ENCODE results near the gene UBE4B. TPM values are rescaled to one million over a fixed set of nuclear protein-coding genes. Genes with fewer than 3 reads are reported as not detected.

UBE4B gene
- total RNA-seq, 1 donor from 2014 or later: 80.3 TPM

DNA sequence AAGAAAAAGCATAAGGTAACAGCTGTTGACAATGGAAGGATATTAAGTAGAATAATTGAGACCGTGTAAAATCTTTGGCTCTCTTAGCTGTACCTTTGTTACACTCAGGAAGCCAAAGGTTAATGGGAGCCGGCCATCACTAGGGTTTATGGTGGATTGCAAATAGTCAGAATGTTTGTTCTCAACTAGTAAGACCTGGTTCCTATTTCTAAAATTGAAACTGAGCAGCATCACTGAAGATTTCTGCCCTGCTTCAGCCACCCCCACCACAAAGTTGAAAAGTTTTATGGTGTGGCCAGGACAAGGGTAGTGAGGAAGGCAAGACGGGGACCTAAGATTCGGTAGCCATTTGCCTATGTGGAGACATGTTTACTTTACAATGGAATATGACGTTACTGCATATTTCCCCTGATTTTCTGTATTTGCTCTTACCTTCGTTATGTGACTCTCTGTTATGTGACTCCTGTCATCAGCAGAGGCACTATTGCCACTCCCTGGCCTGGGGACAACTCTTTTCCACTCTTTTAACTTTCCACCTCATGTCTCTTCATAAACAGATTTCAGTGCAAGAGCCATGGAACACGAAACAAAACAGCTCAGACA lies 136.3 kb downstream of the UBE4B start:
- no peaks in the 10 kb centered on the region for H3K9me3 ChIP-seq (replicated peaks)
- H3K27me3 ChIP-seq (ENCODE audit: low read depth): no peaks in the 10 kb centered on the region
- peaks cover 15% of the 10 kb centered on the region for H3K4me1 ChIP-seq
- TF ChIP-seq, protein P1, sequence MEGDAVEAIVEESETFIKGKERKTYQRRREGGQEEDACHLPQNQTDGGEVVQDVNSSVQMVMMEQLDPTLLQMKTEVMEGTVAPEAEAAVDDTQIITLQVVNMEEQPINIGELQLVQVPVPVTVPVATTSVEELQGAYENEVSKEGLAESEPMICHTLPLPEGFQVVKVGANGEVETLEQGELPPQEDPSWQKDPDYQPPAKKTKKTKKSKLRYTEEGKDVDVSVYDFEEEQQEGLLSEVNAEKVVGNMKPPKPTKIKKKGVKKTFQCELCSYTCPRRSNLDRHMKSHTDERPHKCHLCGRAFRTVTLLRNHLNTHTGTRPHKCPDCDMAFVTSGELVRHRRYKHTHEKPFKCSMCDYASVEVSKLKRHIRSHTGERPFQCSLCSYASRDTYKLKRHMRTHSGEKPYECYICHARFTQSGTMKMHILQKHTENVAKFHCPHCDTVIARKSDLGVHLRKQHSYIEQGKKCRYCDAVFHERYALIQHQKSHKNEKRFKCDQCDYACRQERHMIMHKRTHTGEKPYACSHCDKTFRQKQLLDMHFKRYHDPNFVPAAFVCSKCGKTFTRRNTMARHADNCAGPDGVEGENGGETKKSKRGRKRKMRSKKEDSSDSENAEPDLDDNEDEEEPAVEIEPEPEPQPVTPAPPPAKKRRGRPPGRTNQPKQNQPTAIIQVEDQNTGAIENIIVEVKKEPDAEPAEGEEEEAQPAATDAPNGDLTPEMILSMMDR (IDR thresholded peaks at IDR 0.05; ENCODE audit: borderline replicate concordance): no peak
- DNase-seq: no peak
- no peak overlapping the region for H3K4me3 ChIP-seq
- peaks cover 97% of the 10 kb centered on the region for H3K36me3 ChIP-seq
- no peak overlapping the region for H3K27ac ChIP-seq (replicated peaks)
- intact Hi-C loops (cut with micrococcal nuclease): no loop called here

DNA sequence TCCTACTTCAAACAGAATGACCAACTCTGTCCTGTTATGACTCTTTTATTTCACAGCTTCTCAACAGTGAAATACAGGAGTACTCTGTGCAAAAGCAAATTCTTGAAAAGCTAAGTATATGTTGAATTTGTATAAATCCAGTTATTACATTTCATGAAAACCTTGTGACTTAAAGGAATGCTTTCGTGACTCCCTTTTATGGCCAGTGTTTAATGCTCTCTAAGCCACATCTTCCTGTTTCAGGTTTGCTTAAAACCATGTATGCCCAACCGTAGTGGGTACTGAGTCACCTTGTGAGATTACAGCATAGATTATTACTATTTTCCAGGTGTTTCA lies 137.4 kb downstream of the UBE4B start:
- TF ChIP-seq, protein P1 (IDR thresholded peaks at IDR 0.05; ENCODE audit: borderline replicate concordance): no peak
- H3K9me3 ChIP-seq (replicated peaks): no peaks in the 10 kb centered on the region
- peaks cover 96% of the 10 kb centered on the region for H3K36me3 ChIP-seq
- intact Hi-C loops (cut with micrococcal nuclease): no loop called here
- H3K27ac ChIP-seq (replicated peaks): no peak overlapping the region
- no peak for DNase-seq
- no peak overlapping the region for H3K4me3 ChIP-seq
- peaks cover 9% of the 10 kb centered on the region for H3K4me1 ChIP-seq
- no peaks in the 10 kb centered on the region for H3K27me3 ChIP-seq (ENCODE audit: low read depth)

DNA sequence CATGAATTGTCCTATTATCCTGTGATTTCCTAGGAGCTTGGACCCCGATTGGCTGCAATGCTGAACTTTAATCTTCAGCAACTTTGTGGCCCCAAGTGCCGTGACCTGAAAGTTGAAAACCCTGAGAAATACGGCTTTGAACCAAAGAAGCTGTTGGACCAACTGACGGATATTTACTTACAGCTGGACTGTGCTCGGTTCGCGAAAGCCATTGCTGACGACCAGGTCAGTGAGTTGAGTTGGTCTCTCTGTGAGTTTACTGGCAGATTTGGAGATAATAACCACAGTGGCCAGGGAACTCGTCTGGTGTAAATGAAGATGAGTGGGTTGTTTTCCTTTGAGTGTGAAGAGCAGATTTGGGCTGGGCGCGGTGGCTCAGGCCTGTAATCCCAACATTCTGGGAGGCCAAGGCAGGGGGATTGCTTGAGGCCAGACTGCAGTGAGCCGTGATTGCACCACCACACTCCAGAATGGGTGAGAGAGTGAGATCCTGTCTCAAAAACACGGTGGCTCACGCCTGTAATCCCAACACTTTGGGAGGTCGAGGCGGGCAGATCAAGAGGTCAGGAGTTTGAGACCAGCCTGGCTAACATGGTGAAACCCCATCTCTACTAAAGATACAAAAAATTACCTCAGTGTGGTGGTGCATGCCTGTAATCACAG lies 138.5 kb downstream of the UBE4B start:
- no peak for DNase-seq
- intact Hi-C loops (cut with micrococcal nuclease): no loop called here

DNA sequence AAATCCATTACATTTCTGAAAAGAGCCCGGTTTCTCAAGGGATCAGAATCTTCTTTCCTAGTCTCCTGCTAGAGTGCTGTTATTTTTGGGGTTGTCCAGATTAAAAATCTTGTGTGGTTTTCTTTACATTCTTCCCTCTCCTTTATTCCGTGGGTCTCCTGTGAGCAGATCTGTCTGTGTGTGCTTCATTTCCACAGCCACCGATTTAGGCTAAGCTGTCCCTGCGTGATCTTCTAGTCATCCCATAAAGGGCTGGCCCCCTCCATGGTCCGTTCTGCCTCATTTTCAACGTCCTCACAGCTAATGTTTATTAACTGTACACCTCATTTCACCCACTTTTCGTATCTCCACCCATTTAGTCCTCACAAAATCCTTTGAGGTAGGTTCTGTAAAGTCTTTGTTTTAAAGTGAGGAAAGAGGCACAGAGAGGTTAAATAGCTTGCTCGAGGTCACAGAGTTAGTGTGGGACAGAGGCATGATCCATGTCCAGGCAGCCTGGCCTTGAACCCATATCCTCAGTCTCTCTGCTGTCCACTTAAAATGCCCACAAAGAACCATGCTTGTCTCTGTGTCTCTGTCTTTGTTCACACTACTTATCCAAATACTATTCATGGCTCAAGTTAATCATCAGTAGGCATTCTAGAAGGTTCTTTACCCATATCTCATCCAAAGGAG lies 139.4 kb downstream of the UBE4B start:
- Histone ChIP-seq H3K36me3 (peaks cover 92% of the 10 kb centered on the region), H3K4me3 (no peak overlapping the region), H3K9me3 (replicated peaks) (no peaks in the 10 kb centered on the region), H3K4me1 (peaks cover 7% of the 10 kb centered on the region), H3K27ac (replicated peaks) (no peak overlapping the region), H3K27me3 (ENCODE audit: low read depth) (no peaks in the 10 kb centered on the region)
- intact Hi-C loops (cut with micrococcal nuclease): no loop called here
- TF ChIP-seq, protein P1 (IDR thresholded peaks at IDR 0.05; ENCODE audit: borderline replicate concordance): no peak
- DNase-seq: no peak

More for the DNA sequence above, 138.5 kb downstream of the UBE4B start:
- no peak overlapping the region for H3K4me3 ChIP-seq
- no peaks in the 10 kb centered on the region for H3K27me3 ChIP-seq (ENCODE audit: low read depth)
- no peak overlapping the region for H3K27ac ChIP-seq (replicated peaks)
- TF ChIP-seq, protein P1 (IDR thresholded peaks at IDR 0.05; ENCODE audit: borderline replicate concordance): no peak
- H3K4me1 ChIP-seq: peaks cover 7% of the 10 kb centered on the region
- H3K9me3 ChIP-seq (replicated peaks): no peaks in the 10 kb centered on the region
- H3K36me3 ChIP-seq: peaks cover 95% of the 10 kb centered on the region

DNA sequence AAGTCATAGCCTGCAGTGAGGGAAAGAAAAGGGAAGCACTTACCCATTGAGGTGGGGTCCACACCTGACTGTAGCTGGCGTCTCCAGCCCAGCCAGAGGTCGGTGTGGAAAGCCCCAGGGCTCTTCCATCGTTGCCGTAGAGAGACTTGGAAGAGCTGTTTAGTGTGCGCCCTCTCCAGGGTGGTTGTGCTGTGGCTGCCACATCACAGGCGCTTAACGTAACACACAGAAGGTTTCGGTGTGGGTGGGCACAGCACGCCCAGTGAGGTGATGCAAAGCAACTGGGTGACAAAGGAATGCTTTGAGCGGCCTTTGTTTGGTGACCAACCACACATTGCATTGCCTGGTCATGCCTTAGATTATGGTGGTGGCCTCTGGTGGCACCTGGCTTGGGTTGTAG lies 140.8 kb downstream of the UBE4B start:
- TF ChIP-seq, protein P1 (IDR thresholded peaks at IDR 0.05; ENCODE audit: borderline replicate concordance): no peak
- Histone ChIP-seq H3K27ac (replicated peaks) (no peak overlapping the region), H3K4me3 (no peak overlapping the region), H3K36me3 (peaks cover 84% of the 10 kb centered on the region), H3K9me3 (replicated peaks) (no peaks in the 10 kb centered on the region), H3K4me1 (peaks cover 7% of the 10 kb centered on the region), H3K27me3 (ENCODE audit: low read depth) (no peaks in the 10 kb centered on the region)
- intact Hi-C loops (cut with micrococcal nuclease): no loop called here
- DNase-seq: no peak
